ENCODE measurements around the gene RBM43.

RBM43 gene

DNA sequence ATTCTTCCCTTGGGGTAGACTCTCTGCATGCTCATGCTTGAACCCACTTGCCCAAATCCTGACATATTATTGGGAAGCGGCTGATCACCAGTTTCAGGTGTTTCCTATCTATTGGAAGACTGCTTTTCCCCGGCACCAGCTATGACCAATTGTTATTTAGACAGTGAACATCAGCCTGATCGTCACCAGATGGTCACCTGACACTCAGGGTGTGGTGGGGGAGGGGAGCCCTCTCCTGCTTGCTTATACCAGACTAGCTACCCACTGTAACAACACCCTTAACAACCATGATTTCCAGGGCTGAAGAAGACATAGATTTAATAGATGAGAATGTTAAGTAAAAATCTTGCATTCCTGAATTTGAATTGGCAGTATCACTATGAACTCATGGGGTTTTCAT is 44.3 kb downstream of the RBM43 start:
- no peak for DNase-seq (ENCODE audit: low read depth)

- no peak for DNase-seq (ENCODE audit: low read depth)
Measured at GRCh38 chr2:151207100-151207499, 54.6 kb downstream of the RBM43 start.

DNA sequence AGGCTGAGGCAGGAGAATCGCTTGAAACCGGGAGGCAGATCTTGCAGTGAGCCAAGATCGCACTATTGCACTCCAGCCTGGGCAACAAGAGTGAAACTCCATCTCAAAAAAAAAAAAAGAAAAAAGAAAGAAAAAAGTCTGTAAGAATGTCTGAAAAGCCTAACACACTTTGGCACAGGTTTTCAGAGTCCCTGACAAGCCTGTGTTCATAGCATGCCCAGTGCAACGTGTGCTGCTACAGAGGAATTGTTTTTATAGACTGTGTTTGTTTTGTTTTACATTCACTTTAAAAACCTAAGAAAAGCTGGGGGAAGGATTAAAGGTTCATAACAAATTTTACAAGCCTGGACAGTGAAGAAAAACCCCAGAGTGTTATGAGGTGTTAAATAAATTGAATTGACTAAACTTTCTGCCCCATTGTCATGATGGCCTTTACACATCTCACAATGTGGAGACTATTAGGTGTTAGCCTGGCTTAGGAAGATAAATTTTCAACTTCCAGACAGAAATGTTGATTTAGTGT is 55.2 kb downstream of the RBM43 start:
- DNase-seq (ENCODE audit: low read depth): no peak

- no peak for DNase-seq (ENCODE audit: low read depth)
Measured at GRCh38 chr2:151205571-151205970, 56.1 kb downstream of the RBM43 start.

GRCh38 chr2:151204756-151205155 is 56.9 kb downstream of the RBM43 start:
- DNase-seq (ENCODE audit: low read depth): no peak

DNA sequence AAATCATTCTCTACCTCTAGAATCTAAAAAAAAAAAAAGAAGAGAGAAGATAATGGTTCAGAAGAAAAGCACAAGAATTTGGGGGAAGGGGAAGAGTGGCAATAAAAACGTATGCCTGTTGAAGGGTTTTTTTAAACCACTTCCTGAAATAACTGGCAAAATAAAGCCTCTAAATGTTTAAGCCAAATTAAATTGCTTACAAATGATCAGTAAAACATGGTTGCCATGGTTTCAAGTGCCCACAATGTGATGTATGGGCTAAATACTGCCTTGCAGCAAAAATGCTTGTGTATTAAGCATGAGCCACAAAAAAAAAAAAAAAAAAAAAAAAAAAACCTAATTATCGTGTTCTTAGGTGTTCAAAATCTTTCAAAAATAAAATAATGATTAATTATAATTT is 60.8 kb downstream of the RBM43 start:
- DNase-seq (ENCODE audit: low read depth): no peak

DNA sequence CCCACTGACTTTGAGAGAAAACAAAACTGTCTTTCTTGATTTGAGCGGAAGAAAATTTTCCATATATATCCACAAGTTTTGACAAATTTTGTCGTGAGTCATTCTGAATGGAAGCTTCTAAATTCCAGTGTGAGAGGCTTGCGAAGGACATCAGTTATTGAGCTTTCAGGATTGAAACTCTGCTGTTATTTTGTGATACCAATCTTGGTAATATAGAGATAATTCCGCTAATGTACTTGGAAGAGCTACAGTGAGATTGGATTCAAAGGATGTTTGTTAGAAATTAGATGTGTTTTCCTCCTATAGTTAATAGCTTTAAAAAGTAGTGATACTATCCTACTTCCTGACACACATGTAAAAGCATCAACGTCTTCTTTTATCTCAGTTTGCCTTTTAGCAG is 61.4 kb downstream of the RBM43 start:
- no peak for DNase-seq (ENCODE audit: low read depth)

DNA sequence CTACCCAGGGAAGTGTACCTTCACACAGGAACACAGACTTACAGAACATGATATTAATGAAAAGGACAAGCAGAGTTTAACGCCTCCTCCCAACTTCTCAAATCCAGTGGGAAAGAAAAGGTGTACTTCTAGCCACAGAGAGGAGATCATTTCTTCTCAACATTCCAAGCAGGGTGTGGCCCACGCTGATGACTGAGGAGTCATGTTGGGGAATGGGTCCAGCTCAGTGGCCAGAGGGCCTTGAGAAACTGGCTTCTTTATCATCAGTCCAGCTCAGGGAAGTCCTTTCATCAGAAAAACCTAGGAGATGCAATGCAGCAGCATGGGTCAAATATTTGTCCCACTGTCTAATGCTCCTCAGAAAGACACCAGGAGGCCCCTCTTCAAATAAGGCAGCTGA is 63.0 kb downstream of the RBM43 start:
- DNase-seq (ENCODE audit: low read depth): peak; percentile 15

Measured in ELR (cell line).